22Rv1 (cell line): ENCODE measurements around the gene DTYMK.
A peak's percentile ranks its signal among the peaks of the same experiment; 100 is the strongest.

Experiments
- H3K27ac ChIP-seq: fragments of 450-650 bp; 2 replicates; pipeline ENCODE4 v1.5.1; 2017
- ZFX ChIP-seq: fragments of 450-650 bp; IDR thresholded peaks from 2 replicates; pipeline ENCODE4 v1.6.1; 2017; ENCODE audit warnings: antibody characterized with exemption, borderline replicate concordance
- TF ChIP-seq, protein P1 (sequence below): fragments of 450-650 bp; IDR thresholded peaks from 2 replicates; pipeline ENCODE4 v1.5.1; 2017; ENCODE audit warnings: mild to moderate bottlenecking

Gene DTYMK

GRCh38 chr2:241660593-241661213 is 25.9 kb downstream of the DTYMK start:
- H3K27ac ChIP-seq, result no peak overlapping the region

GRCh38 chr2:241659150-241659739 is 27.4 kb downstream of the DTYMK start:
- no peak overlapping the region for H3K27ac ChIP-seq
- TF ChIP-seq, protein P1, sequence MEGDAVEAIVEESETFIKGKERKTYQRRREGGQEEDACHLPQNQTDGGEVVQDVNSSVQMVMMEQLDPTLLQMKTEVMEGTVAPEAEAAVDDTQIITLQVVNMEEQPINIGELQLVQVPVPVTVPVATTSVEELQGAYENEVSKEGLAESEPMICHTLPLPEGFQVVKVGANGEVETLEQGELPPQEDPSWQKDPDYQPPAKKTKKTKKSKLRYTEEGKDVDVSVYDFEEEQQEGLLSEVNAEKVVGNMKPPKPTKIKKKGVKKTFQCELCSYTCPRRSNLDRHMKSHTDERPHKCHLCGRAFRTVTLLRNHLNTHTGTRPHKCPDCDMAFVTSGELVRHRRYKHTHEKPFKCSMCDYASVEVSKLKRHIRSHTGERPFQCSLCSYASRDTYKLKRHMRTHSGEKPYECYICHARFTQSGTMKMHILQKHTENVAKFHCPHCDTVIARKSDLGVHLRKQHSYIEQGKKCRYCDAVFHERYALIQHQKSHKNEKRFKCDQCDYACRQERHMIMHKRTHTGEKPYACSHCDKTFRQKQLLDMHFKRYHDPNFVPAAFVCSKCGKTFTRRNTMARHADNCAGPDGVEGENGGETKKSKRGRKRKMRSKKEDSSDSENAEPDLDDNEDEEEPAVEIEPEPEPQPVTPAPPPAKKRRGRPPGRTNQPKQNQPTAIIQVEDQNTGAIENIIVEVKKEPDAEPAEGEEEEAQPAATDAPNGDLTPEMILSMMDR, result peak; percentile 85
- no peak for TF ChIP-seq ZFX

More at GRCh38 chr2:241660593-241661213, 25.9 kb downstream of the DTYMK start:
- no peak for TF ChIP-seq ZFX
- TF ChIP-seq, protein P1, result no peak

GRCh38 chr2:241658296-241658695 is 28.3 kb downstream of the DTYMK start:
- H3K27ac ChIP-seq, result no peak overlapping the region

DNA sequence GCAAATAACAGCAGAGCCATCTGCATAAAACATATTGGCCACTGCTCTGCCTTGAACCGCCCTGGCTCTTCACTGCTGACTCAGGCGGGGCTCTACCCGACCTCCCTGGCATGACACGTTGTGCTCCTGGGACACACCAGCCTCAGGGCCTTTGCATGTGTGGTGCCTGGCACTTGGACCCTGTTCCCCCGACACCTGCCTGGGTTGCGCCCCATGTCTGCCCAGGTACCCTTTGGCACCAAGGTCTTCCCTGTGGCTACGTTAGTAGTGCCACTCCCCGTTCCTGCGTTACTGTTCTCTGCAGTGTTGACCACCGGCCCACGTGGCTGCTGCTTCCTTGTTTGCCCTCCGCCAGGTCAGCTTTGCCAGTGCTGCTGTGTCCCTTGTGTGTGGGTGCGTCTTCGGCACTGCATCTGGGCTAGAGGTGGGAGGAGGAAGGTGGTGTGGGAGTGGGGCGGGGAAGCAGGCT is 28.8 kb downstream of the DTYMK start:
- TF ChIP-seq ZFX, result no peak
- TF ChIP-seq, protein P1, result no peak

More at GRCh38 chr2:241658296-241658695, 28.3 kb downstream of the DTYMK start:
- TF ChIP-seq ZFX, result no peak
- TF ChIP-seq, protein P1, result no peak

DNA sequence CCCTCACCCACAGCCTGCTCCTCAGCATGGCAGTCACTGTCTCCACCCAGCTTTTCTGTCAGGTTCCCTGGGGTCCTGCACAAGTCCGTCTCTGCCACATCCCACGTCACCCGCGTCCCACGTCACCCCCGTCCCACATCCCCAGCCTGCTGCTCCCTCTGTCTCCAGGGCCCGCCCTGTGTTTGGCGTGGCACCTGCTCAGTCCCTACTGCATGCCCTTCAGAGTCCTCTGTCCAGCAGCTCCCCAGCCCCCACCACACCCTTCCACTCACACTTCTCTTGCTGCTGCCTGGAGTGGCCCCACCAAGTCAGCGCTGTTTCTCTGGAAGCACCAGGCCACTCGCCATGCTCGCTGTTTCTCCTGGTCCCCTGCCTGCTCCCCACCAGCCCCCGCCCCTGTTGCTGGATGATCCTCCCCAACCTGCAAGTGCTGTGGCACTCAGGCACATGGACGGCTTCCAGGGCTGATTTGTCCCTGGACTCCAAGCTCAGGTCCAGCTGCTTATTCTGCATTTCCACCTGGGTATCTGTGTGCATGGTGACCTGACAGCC is 30.3 kb downstream of the DTYMK start:
- no peak for TF ChIP-seq ZFX
- TF ChIP-seq, protein P1, result no peak
- H3K27ac ChIP-seq, result no peak overlapping the region

More for the DNA sequence above, 28.8 kb downstream of the DTYMK start:
- no peak overlapping the region for H3K27ac ChIP-seq

GRCh38 chr2:241655516-241656189 is 31.0 kb downstream of the DTYMK start:
- H3K27ac ChIP-seq, result no peak overlapping the region
- TF ChIP-seq, protein P1, result no peak
- TF ChIP-seq ZFX, result no peak
